GM15510 (cell line): ENCODE measurements around the gene COL5A2.

Source experiments
- POLR2A ChIP-seq: IDR thresholded peaks from 3 replicates; pipeline ENCODE4 v1.6.1; 2011; ENCODE audit warnings: borderline replicate concordance; ENCODE audit not compliant: insufficient read length; ENCODE audit errors: extremely low read depth

Gene COL5A2

DNA sequence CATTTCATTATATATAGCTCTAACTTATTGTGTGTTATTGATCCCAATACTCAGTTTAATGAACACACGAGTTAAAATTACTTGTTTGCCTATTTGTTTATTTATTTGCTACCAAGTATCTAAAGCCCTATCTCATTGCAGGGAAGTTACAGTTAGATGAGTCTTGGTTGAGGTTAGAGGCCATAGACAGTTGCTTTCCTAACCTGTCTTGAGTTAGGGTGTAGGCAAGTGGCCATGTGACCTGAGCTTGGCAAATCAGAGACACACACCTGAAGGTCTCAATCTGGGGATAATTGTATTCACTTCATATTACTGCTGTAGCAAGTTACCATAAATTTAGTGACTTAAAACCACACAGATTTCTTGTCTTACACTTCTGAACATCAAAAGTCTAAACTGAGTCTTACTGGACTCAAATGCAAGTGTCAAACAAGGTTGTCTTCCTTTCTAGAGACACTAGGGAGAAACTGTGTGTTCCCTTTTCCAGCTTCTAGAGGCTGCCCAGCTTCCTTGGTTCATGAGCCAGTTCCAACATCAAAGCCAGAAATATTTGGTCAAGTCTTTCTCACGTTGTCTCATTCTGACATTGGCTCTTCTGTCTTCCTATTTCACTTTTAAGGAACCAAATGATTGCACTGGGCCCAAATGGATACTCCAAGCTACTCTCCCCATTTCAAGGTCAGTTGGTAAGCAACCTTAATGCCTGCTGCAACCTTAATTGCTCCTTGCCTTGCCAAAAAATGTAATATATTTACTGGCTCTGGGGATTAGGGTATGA, 165.7 kb downstream of the COL5A2 start:
- TF ChIP-seq POLR2A = no peak

DNA sequence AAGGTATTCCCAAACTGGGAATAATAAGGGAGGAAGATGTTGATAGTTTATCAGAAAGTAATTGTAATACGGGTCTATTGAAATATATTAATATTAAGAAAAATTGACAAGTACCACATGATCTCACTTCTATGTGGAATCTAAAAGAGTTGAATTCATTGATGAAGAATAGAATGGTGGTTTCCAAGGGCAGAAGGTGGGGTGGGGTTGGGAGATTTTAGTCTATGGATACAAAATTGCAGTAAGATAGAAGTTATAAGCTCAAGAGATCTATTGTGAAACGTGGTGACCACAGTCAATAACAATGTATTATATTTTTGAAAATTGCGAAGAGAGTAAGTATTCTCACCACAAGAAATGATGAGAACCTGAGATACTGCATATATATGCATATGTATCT, 166.5 kb downstream of the COL5A2 start:
- TF ChIP-seq POLR2A = no peak

DNA sequence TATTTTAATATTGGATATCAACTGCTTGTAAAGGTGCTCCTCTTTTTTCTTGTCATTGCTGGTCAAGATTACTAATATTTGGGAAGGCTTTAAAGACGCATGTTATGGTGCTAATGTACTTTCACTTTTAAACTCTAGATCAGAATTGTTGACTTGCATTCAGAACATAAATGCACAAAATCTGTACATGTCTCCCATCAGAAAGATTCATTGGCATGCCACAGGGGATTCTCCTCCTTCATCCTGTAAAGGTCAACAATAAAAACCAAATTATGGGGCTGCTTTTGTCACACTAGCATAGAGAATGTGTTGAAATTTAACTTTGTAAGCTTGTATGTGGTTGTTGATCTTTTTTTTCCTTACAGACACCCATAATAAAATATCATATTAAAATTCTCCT, 167.2 kb downstream of the COL5A2 start:
- TF ChIP-seq POLR2A = no peak

DNA sequence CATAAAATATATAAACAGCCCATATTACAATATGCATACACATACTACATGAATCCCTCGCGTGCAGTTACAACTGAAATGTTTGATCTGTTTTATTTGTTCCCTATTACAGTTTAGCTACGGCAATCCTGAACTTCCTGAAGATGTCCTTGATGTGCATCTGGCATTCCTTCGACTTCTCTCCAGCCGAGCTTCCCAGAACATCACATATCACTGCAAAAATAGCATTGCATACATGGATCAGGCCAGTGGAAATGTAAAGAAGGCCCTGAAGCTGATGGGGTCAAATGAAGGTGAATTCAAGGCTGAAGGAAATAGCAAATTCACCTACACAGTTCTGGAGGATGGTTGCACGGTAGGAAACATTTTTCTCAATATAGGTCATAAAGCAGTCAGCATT, 169.0 kb downstream of the COL5A2 start:
- TF ChIP-seq POLR2A = no peak

DNA sequence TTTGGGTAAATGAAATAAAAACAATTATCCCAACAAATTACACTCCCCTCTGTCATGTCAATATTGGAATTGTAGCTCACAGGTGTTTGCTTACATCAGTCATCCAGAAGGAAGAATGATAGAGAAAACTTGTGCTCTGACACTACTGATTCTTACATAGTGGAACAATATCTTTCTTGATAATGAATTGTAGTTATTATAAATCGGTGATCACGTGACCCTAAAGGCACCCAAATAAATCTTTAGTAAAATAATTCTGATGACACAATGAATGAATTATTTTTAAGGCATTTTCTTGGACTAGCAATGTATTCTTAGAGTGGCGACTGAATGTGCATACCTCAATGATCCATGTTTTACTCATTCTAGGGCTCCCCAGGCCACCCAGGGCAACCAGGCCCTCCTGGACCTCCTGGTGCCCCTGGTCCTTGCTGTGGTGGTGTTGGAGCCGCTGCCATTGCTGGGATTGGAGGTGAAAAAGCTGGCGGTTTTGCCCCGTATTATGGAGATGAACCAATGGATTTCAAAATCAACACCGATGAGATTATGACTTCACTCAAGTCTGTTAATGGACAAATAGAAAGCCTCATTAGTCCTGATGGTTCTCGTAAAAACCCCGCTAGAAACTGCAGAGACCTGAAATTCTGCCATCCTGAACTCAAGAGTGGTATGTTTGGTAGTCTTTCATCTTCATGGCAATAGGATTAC, 170.9 kb downstream of the COL5A2 start:
- no peak for TF ChIP-seq POLR2A

DNA sequence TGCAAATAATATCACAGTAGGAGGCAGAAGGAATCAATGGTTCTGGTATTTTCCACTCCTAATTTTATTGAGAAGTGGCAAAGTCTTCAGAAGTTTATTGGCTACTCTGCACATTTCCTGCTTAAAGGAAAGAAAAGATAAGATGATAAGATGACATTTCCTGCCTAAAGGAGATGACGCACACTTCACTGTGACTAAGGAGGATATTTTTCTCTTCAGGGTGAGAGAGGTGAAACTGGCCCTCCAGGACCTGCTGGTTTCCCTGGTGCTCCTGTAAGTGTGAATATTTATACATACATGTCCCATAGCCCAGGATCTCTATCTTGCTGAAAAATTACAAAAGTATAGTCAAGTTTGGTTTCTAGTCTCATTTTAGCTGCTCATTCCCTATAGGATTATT, 177.5 kb downstream of the COL5A2 start:
- TF ChIP-seq POLR2A = no peak

DNA sequence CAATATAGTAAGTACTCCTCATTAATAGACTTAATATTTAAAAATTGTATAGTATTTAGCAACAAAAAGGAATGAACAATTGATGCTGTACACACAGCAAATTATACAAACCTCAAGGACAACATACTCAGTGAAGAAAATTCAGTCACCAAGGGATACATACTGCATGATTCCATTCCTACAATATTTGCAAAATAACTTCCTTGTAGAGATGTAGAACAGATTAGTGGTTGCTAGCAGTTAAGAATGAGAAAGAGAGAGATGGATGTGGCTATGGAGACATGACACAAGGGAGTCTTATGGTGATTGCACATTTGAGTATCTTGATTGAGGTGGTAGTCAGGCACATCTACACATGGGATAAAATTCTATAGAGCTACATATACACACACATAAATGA, 179.3 kb downstream of the COL5A2 start:
- TF ChIP-seq POLR2A = no peak

DNA sequence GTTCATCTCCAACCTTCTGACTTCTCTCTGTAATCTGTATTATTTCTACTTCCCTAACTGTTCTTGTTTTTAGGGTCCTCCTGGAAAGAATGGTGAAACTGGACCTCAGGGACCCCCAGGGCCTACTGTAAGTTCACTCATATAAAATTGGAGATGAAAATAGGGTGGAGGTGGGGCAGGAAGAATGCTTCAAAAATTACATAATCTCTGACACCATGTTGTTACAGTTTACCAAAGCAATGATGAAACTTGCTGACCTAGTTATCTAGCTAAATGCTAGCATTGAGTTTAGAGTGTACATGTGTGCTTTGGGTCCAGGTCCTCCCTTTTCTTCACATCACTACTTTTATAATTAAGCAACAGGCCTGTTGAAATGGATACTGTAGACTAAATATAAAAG, 182.3 kb downstream of the COL5A2 start:
- TF ChIP-seq POLR2A = no peak

DNA sequence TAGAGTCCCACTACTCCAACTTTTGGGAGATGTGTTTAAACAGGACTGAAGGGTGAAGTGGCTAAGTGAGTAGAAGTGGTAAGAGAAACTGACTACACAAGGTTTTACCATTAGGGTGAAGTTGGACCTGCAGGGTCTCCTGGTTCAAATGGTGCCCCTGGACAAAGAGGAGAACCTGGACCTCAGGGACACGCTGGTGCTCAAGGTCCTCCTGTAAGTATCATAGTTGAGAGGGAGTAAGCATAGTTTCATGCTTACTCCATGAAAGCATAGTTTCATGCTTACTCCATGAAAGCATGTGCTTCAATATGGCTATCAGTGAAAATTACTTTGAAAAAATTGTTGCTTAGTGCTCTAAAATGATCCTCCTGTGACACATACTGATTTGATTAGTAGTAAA, 186.3 kb downstream of the COL5A2 start:
- TF ChIP-seq POLR2A = no peak

DNA sequence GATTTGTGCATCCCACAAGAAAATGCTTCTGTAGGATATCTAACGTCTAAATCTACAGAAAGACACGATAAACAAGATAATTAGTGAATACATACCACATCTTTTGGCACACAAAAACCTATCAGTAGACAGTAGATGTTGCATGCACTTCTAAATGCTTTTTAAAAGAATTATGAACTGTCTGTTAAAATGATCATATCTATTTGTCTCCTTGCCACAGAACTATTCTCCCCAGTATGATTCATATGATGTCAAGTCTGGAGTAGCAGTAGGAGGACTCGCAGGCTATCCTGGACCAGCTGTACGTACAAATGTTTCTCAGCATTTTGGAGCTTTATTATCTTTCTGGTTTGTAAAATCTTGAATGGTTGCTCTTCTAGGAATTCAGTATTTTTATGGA, 192.7 kb downstream of the COL5A2 start:
- no peak for TF ChIP-seq POLR2A

DNA sequence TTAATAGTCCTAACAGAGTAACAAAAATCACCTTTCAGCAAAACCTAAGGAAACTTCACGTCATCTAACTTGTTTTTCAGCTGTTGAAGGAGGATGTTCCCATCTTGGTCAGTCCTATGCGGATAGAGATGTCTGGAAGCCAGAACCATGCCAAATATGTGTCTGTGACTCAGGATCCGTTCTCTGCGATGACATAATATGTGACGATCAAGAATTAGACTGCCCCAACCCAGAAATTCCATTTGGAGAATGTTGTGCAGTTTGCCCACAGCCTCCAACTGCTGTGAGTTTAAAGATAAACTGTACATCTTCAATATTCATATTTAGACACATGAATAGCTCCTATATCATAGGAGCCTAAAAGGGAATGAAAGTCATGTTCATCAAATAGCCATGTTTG, 194.9 kb downstream of the COL5A2 start:
- TF ChIP-seq POLR2A = no peak

DNA sequence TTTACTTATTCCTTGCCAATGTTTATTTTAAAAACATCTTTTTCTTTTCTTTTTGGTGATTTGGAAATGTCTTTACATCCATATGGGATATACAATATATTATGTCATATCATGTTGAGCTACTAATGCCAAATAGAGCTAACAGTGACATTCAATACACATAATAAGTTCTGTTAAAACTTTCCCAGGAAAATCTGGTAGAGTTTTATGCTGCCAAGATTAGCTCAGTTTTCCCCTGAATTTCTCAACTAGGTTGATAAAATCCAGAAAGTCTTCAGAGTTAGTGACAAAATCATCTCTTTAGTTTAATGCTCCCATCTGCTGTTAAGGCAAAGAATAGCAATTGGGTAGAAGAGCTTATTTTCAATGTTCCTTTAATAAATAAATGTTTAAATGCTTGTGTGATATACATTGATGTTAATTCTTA, 195.5 kb downstream of the COL5A2 start:
- no peak for TF ChIP-seq POLR2A

DNA sequence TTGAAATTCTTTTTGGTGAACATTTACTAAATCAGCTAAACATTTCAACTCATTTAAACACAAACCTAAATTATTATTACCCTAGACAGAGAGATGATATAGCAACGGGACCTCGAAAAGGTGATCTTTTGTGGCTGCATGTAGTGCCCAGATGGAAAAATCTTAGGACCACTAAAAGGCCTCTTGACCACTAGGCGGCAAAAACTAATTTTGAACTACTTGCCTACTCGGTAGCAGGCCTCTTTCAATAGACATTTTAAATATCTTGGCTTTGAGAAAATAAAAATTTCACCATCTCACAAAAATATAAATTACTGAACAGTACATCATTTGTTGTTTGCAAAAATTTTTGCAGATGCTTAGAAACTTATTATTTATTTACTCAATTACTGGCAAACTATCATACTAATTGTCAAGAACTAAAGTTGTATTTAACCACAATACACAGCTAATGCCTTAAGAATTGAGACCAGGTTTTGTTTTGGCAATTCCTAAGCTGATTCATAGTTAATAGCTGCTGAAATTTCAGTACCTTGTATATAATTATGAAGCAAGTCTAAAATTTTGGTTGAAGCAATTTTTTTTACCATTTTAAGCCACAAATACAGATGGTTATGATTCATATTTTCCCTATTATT, 196.0 kb downstream of the COL5A2 start:
- TF ChIP-seq POLR2A = no peak
